Measurements from ENCODE around the gene HOXA7. TPM values are rescaled to one million over a fixed set of nuclear protein-coding genes. Genes with fewer than 3 reads are reported as not detected.
A peak's percentile ranks its signal among the peaks of the same experiment; 100 is the strongest.

HOXA7 gene
- polyA plus RNA-seq, 1 experiment = 4.4 TPM

DNA sequence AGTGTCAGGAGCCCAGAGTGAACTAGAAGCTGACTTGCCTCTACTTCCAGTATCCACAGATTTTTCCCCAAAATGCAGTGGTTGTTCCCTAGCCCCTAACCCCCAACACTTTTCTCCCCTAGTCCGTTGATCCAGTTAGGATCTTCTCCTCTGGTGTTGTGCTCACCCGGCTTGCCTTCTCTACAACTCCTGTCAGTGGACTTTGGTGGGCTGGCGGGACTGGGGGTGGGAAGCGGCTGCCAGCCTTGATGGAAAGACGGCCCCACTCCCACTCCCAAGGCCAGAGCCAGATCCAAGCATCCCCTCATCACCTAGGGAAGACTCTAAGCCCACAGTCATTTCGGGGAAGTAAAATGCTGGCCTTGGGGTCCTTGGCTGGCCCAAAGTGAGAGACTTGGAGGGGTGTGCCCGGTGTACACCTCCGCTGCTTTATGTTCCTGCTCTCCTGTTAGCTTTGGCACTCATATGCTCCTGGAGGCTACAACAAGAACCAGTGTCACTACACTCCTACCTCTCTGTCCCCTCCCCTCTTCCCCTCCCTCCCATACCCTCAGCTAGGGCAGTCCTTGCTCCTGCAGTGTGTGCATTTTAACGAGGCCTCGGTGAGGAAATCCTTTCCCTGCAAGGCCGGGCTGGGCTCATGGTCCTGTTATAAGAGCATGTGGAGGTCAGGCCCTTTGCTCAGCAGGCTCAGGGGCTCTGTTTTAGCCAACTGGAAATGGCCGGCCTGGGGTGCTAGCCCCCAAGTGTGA lies 18.6 kb upstream of the HOXA7 start:
- ChIA-PET POLR2A (interaction anchor here (0.6 to 1.1 kb wide), 4 partner anchors 10 to 566 kb away, joined by 3 to 11 read pairs (median 4); partner anchors contain the start of gene HOXA11), CTCF (interaction anchor here (1.4 to 16.1 kb wide), 4 partner anchors 9 to 20 kb away, joined by 6 to 187 read pairs (median 22); partner anchors contain the start of gene HOXA11)
- peak overlapping the region; percentile 72 for H3K4me3 ChIP-seq (ENCODE audit: low read depth, low read length)
- H3K36me3 ChIP-seq (ENCODE audit: control insufficient read depth, insufficient read depth, low read length) = peaks cover 10% of the 10 kb centered on the region
- TF ChIP-seq, protein P1, sequence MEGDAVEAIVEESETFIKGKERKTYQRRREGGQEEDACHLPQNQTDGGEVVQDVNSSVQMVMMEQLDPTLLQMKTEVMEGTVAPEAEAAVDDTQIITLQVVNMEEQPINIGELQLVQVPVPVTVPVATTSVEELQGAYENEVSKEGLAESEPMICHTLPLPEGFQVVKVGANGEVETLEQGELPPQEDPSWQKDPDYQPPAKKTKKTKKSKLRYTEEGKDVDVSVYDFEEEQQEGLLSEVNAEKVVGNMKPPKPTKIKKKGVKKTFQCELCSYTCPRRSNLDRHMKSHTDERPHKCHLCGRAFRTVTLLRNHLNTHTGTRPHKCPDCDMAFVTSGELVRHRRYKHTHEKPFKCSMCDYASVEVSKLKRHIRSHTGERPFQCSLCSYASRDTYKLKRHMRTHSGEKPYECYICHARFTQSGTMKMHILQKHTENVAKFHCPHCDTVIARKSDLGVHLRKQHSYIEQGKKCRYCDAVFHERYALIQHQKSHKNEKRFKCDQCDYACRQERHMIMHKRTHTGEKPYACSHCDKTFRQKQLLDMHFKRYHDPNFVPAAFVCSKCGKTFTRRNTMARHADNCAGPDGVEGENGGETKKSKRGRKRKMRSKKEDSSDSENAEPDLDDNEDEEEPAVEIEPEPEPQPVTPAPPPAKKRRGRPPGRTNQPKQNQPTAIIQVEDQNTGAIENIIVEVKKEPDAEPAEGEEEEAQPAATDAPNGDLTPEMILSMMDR (IDR thresholded peaks at IDR 0.05; ENCODE audit: insufficient read depth, low read depth, low read length) = no peak
- no peaks in the 10 kb centered on the region for H3K27me3 ChIP-seq (ENCODE audit: control insufficient read depth, insufficient read depth, low read length)
- DNase-seq (ENCODE audit: low read depth) = peak; percentile 41

DNA sequence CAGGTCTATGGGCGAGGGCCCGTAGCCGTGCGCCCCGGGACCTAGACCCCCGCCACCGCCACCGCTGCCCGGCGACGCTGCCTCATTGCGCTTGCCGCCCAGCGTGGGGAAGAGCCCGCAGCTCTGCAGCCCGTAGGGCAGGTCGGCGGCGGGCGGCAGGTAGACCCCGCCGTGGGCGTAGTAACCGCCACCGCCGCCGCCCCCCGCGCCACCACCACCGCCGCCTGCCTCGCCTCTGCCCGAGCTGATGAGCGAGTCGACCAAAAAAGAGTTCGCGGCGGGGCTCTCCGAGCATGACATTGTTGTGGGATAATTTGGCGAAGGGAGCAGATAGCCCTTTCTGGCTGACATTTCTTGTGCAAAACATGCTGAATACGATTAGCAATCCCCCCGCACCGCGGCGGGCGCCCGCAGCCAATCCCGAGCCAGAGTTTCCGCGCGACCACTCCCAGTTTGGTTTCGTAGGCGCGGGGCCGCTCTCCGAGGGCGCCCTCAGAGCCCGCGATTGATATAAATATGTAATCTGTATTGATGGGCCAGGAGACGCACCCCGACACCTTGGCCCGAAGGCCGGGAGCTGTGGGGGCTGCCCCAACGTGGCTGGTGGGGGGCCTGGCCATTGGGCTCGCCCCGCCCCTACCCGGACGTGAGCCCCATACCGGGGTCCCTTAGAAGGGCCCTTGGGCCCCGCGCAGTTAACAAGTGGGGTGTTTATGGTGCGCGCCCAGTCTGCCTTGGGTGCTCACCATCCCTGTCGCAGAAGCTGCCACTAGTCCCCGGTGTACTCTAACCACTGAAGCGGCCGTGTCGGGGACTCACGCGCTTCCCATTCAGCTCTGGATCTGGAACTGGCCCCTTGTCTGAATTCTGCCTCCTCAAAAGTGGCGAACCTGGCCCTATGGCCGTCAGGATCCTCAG lies 17.7 kb upstream of the HOXA7 start, which contains the start of gene HOXA10:
HOXA10 (minus strand) TSS at position 365 of the 918 bp plus-strand sequence; CDS start at position 351, 14 bp downstream.
- Histone ChIP-seq H3K27me3 (ENCODE audit: control insufficient read depth, insufficient read depth, low read length) (no peaks in the 10 kb centered on the region), H3K4me3 (ENCODE audit: low read depth, low read length) (peak within 1 kb of the TSS; percentile 72), H3K36me3 (ENCODE audit: control insufficient read depth, insufficient read depth, low read length) (peaks cover 11% of the 10 kb centered on the region)
- DNase-seq (ENCODE audit: low read depth) = peak; percentile 43
- POLR2A ChIA-PET = interaction anchor here (1.1 kb wide), 2 partner anchors 11 to 13 kb away, joined by 4 to 11 read pairs; partner anchors contain the start of gene HOXA11
- TF ChIP-seq, protein P1 (IDR thresholded peaks at IDR 0.05; ENCODE audit: insufficient read depth, low read depth, low read length) = no peak
- CTCF ChIA-PET = interaction anchor here (3.3 to 16.1 kb wide), 3 partner anchors 12 to 21 kb away, joined by 20 to 187 read pairs (median 24); partner anchors contain the start of gene HOXA11

DNA sequence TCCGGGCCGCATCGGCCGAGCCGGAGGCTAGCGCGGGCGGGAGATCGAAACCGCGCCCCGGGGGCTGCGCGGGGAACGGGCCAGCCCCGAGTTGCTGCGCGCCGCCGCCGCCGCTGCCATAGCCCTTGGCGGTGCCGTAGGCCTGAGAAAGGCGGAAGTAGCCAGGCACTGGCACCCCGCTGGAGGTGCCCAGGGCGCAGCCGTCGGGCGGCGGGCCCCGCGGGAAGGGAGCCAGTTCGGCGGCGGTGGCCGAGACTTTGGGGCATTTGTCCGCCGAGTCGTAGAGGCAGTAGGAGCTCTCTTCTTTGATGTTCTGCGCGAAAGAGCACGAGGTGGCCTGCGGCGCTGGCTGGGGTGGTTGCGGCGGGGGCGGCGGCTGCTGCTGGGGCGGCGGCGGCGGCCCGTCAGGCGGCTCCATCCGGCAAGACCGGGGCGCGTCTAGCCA lies 17.1 kb upstream of the HOXA7 start:
- H3K4me3 ChIP-seq (ENCODE audit: low read depth, low read length) = peak overlapping the region; percentile 72
- H3K36me3 ChIP-seq (ENCODE audit: control insufficient read depth, insufficient read depth, low read length) = peaks cover 13% of the 10 kb centered on the region
- CTCF ChIA-PET = interaction anchor here (1.0 to 16.1 kb wide), 4 partner anchors 12 to 904 kb away, joined by 3 to 187 read pairs (median 14); partner anchors contain the start of gene HOXA11
- DNase-seq (ENCODE audit: low read depth) = no peak
- H3K27me3 ChIP-seq (ENCODE audit: control insufficient read depth, insufficient read depth, low read length) = no peaks in the 10 kb centered on the region
- POLR2A ChIA-PET = interaction anchor here (0.8 to 1.3 kb wide), 3 partner anchors 13 to 897 kb away, joined by 3 to 8 read pairs (median 6); no protein-coding TSS in a partner anchor
- TF ChIP-seq, protein P1 (IDR thresholded peaks at IDR 0.05; ENCODE audit: insufficient read depth, low read depth, low read length) = no peak

DNA sequence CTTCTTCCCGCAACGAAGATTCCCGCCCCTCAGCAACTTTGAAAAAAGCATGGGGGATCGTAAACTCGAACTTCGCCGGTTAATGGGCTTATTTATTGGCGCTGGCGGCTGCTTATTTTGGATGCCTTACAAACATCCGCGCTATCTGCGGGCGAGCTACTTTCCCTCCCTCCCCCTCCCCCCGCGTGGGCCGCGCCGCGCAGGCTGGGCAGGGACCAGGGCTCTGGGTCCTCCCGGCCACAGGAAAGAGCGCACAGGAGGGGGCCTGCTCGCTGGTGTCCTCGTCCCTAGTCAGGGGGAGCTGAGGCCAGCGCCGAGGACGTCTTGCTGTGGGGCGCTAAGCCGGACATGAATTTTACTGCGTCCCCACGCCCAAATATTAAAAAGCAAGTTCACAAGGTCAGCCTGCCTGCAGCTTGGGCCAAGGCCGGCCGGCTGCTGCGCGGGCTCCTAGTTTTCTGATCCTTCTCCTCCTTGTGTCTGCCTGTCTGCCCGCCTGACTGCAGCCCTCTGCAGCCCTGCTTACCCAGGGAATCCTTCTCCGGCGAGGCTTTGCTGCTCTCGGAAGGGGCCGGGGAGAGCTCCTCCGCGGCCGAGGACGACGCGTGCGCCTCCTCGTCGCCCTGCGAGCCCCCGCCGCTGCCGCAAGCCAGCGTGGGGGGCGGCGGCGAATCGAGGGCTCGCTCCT lies 16.5 kb upstream of the HOXA7 start:
- POLR2A ChIA-PET = interaction anchor here (0.8 to 1.3 kb wide), 3 partner anchors 14 to 897 kb away, joined by 3 to 8 read pairs (median 6); no protein-coding TSS in a partner anchor
- no peaks in the 10 kb centered on the region for H3K27me3 ChIP-seq (ENCODE audit: control insufficient read depth, insufficient read depth, low read length)
- peak overlapping the region; percentile 72 for H3K4me3 ChIP-seq (ENCODE audit: low read depth, low read length)
- peaks cover 15% of the 10 kb centered on the region for H3K36me3 ChIP-seq (ENCODE audit: control insufficient read depth, insufficient read depth, low read length)
- CTCF ChIA-PET = interaction anchor here (0.7 to 16.1 kb wide), 7 partner anchors 10 to 904 kb away, joined by 3 to 187 read pairs (median 3); partner anchors contain the start of gene HOXA11
- TF ChIP-seq, protein P1 (IDR thresholded peaks at IDR 0.05; ENCODE audit: insufficient read depth, low read depth, low read length) = no peak
- DNase-seq (ENCODE audit: low read depth) = peak; percentile 79
